ENCODE measurements around the gene HSPA1A. TPM values are rescaled to one million over a fixed set of nuclear protein-coding genes. Genes with fewer than 3 reads are reported as not detected.

The HSPA1A gene
- total and polyA plus RNA-seq, 9 of the 15 experiments (the other 6 are each of a cell fraction or from before 2014, with no cell fraction given): 2.2 to 273 (median 107) TPM

DNA sequence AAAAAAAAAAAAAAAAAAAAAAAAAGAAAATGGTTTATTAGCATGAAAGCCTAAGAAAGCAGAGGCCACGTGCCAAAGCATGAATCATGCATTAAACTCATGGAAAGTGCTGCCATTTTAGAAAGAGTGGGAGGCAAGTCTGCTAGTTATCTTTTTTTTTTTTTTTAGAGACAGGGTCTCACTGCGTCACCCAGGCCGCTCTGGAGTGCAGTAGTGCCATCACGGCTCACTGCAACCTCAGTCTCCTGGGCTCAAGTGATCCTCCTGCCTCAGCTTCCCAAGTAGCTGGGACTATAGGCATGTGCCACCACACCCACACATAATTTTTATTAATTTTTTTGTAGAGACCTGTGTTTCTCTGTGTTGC is 43.4 kb upstream of the HSPA1A start:
- intact Hi-C loops (cut with micrococcal nuclease) (loop anchor here (1.0 to 10.0 kb wide), 2 partner anchors 58 to 227 kb away; partner anchors contain the start of genes ATP6V1G2, DDX39B and NFKBIL1), in situ Hi-C loops (cut with MboI) (no loop called here)
- no peaks in the 10 kb centered on the region for H4K20me1 ChIP-seq (replicated peaks; ENCODE audit: control insufficient read depth, insufficient read depth, low read length)
- no peaks in the 10 kb centered on the region for H3K27me3 ChIP-seq (ENCODE audit: control insufficient read depth in 2 of 2, insufficient read depth in 2 of 2, low read length in 2 of 2)
- no TSS peak for BruUV-seq (replicated peaks)
- no peak for ATAC-seq
- H3K79me2 ChIP-seq (ENCODE audit: control insufficient read depth, insufficient read depth, low read length): no peaks in the 10 kb centered on the region
- peak overlapping the region; percentile 17; the same call in 1 of the 3 replicates for H3K27ac ChIP-seq (ENCODE audit: extremely low read depth, low read depth, low read length)
- H3K4me2 ChIP-seq (ENCODE audit: insufficient read depth, low read length): no peak overlapping the region
- no peaks in the 10 kb centered on the region for H3K9me3 ChIP-seq (replicated peaks; ENCODE audit: control insufficient read depth, insufficient read depth, low read depth, low read length)
- DNase-seq (ENCODE audit: extremely low read depth in 1 of 4, low spot score in 3 of 4): peak in 1 of 4 experiments; percentile 60
- POLR2A ChIA-PET: interaction anchor here (0.6 to 8.8 kb wide), 12 partner anchors 9 to 116 kb away, joined by 3 to 75 read pairs (median 7); partner anchors contain the start of genes ABHD16A, DDAH2, GPANK1 and HSPA1B
- CTCF ChIA-PET (ENCODE audit: low intra/inter-chr PET ratio): interaction anchor here (0.6 to 2.1 kb wide), 5 partner anchors 43 to 153 kb away, joined by 3 to 10 read pairs (median 4); partner anchors contain the start of gene DDAH2
- H3K4me1 ChIP-seq (replicated peaks in 1 of 2; ENCODE audit: control insufficient read depth in 2 of 2, insufficient read depth in 2 of 2, low read length in 2 of 2): peaks cover 45 to 76% of the 10 kb centered on the region in 2 experiments
- no peak overlapping the region for H3K4me3 ChIP-seq
- peak overlapping the region; percentile 14 for H2AFZ ChIP-seq (ENCODE audit: low read depth, low read length)
- H3K9ac ChIP-seq (ENCODE audit: insufficient read depth in 1 of 2, low read depth in 2 of 2, low read length in 2 of 2): peak overlapping the region in 1 of 2 experiments; percentile 57; a peak in 2 of 4 replicates
- H3K36me3 ChIP-seq (ENCODE audit: control insufficient read depth, insufficient read depth, low read length): no peaks in the 10 kb centered on the region
- WGBS (ENCODE audit: insufficient coverage, low coverage, missing lambda C conversion rate): 65% methylated on average over 4 of the region's 4 CpGs
- no peak for FAIRE-seq
- H3K9me1 ChIP-seq (ENCODE audit: control insufficient read depth, insufficient read depth, low read length): peaks cover 10% of the 10 kb centered on the region
- TF ChIP-seq JUNB (CRISPR knock-in tag; conservative IDR thresholded peaks at IDR 0.05) (no peak), FIP1L1 (IDR thresholded peaks at IDR 0.05; ENCODE audit: low read depth, low read length, poor library complexity, severe bottlenecking) (no peak), CTCF (IDR thresholded peaks at IDR 0.05 in 2 of 3, conservative IDR thresholded peaks at IDR 0.05 in 1 of 3; ENCODE audit: insufficient read depth in 2 of 3, low read depth in 1 of 3, low read length in 3 of 3) (no peak), ATF4 (CRISPR knock-in tag; IDR thresholded peaks at IDR 0.05) (no peak), ARID4B (CRISPR knock-in tag; IDR thresholded peaks at IDR 0.05) (no peak), ELF4 (CRISPR knock-in tag; IDR thresholded peaks at IDR 0.05) (no peak), ZNF217 (CRISPR knock-in tag; IDR thresholded peaks at IDR 0.05) (no peak)
- TF ChIP-seq, protein P1, sequence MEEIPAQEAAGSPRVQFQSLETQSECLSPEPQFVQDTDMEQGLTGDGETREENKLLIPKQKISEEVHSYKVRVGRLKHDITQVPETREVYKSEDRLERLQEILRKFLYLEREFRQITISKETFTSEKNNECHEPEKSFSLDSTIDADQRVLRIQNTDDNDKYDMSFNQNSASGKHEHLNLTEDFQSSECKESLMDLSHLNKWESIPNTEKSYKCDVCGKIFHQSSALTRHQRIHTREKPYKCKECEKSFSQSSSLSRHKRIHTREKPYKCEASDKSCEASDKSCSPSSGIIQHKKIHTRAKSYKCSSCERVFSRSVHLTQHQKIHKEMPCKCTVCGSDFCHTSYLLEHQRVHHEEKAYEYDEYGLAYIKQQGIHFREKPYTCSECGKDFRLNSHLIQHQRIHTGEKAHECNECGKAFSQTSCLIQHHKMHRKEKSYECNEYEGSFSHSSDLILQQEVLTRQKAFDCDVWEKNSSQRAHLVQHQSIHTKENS (CRISPR knock-in tag; IDR thresholded peaks at IDR 0.05): no peak
